ENCODE measurements around the gene TDRD10.

TDRD10 gene, protein sequence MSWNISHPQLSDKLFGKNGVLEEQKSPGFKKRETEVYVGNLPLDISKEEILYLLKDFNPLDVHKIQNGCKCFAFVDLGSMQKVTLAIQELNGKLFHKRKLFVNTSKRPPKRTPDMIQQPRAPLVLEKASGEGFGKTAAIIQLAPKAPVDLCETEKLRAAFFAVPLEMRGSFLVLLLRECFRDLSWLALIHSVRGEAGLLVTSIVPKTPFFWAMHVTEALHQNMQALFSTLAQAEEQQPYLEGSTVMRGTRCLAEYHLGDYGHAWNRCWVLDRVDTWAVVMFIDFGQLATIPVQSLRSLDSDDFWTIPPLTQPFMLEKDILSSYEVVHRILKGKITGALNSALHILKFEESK

DNA sequence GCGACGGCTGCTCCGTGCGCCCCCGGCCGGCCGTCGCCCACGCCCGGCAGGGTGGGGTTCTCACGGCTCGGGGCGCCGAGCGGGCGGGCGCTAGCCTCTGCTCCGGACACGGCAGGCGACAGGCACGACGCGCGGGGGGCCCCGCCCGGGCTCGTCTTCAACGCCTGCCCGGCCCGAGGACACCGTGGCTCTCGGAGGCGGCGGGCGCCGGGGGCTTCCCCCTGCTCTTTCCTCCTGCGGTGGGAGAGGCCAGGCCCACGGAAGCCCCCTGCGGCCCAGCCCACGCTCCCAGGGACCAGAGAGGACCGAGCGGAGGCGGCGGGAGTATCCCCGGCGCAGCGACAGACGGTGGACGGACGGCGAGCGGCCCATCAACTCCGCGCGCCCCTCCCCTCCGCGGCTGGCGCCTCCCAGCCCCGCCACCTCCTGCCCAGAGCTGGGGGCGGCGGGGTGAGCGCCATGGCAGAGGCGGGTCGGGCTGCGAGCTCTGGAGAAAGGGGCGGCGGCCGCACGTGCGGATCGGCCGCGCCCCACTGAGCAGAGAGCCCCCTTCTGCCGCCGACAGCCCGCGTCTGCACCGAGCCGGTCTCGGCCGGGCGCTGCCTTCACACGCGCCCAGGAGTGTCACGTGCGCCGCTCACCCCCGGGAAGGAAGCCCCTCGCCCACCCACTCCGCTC lies at the start of gene TDRD10, which contains the start of gene SHE:
TSS of gene TDRD10 (plus strand) at position 154 of the 678 bp plus-strand sequence. CDS start 4,685 bp downstream, outside the sequence.
TSS of gene SHE (minus strand) at position 347 of the 678 bp plus-strand sequence. CDS start 386 bp downstream, outside the sequence.
- no peak for DNase-seq

DNA sequence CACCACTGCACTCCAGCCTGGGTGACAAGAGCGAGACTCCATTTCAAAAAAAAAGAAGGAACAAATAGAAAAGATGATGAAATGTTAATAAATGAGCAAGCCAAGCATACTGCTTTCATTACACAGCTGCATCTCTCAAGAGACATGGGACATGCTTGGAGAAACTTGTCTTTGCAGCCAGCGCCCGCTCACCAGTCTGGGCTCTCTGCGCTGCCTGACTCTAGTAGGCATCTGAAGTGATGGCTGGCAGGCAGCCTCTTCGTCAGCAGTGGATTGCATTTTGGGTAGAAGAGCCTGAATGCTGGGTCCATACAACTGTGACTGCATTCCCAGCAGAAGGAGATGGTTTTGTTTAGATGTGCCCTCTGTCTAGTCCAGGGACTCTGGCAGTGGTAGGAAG lies 48.9 kb upstream of the TDRD10 start:
- DNase-seq = no peak

DNA sequence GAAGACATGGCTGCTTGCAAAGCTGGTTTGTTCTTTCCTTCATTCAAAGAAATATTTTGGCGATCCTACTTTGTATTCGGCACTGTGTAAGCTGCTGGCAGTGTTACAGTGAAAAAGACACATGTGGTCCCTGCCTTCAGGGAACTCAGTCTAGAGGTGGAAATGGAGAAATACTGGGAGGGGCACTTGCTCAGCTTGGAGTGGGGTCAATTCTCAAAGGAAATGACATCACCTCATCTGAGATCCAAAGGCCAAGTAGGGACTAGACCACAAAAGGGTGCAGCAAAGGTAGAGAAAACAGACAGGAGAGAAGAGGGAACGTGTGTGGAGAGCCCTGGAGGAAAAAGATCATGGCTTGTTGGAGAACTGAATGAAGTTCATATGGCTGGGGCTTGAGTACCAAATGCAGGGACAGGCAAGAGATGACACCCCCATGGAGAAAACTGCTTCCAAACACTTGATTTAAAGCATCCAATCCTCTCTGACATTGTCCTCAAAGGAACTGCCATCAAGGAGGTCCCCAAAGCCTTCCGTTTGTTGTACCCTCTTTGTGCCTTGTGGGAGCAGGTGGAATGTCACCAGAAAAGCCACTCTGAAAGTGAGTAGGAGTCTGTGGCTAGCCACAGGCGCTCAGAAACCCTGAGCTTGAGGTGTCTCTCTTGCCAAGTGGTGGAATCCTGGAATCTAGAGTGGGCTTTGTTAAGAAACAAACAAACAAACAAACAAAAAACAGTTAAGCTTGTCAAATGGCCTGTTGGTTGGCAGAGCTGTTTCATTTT lies 48.3 kb upstream of the TDRD10 start:
- DNase-seq = no peak

DNA sequence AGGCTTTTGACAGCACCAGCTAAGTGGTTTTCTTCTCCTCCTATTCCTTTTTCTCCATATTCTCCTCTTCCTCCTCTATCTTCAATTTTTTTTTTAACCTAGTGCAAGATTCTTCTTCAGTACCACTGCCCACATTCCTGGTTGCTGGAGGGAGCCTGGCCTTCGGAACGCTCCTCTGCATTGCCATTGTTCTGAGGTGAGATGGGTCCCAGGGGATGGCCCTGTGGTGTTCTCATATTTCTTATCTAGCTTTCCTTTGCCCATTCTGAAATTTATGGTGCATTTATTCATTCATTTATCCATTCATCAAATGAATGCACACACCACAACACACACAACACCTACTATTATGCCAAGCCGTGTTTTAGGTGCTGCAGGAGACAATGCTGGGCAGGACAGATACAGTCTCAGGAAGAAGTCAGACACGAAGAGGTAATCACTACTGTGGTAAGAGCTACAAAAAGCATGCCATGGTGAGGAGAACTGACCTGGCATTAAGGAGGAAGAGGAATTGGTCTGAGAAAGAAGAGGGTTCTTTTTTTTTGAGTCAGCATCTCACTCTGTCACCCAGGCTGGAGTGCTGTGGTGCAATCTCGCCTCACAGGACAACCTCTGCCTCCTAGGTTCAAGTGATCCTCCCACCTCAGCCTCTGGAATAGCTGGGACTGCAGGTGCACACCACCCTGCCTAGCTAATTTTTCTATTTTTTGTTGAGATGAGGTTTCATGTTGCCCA lies 47.5 kb upstream of the TDRD10 start:
- DNase-seq = no peak

DNA sequence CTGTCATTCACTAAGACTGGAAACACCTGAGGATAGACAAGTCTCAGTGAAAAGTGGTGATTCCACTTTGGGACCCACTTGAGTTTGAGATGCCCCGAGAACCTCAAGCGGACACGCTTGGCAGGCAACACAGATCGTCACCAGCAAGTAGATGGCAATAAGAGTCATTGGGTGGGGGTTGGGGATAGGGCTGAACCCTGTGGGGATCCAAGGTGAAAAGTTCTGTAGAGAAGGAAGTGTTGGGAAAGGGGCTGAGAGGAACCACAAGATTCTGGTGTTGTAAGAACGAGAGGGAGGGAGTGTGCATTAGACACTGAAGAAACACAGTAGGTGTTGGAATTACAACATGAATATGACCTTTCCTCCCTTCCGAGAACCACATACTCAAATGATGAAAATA lies 45.4 kb upstream of the TDRD10 start:
- no peak for DNase-seq

DNA sequence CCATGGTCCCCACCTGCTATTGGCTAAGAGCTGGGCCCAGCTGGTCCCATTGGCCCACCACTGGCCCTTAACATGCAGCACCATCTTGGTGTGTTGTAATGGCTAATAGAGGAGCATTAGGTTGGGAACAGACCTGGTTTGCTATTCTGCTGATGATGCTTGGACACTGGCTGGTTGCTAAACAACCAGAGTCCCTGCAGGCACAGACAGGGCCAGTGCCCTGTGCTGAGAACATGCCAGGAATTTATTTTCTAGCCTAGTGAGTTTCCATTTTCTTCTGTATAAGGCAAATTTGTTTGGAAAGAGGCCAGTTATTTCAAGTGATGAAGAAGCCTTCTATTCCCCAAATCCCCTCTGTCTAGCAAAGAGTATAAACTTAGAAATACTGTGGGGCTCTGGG lies 42.9 kb upstream of the TDRD10 start:
- DNase-seq = no peak

DNA sequence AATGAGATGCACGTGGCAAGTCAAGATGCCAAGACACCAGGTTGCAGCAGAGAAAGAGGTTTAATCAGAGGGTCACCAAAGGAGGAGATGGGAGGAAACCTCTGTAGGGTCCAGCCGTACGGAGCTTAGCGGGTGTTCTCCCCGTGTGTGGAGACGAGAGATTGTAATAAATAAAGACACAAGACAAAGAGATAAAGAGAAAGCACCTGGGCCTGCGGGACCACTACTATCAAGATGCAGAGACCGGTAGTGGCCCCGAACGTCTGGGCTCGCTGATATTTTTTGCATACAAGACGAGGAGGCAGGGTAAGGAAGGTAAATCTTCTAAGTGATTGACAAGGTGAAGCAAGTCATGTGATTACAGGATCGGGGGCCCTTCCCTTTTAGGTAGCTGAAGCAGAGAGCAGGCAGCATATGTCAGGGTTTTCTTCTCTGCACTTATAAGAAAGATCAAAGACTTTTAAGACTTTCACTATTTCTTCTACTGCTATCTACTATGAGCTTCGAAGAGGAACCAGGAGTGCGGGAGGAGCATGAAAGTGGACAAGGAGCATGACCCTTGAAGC lies 41.2 kb upstream of the TDRD10 start:
- no peak for DNase-seq

DNA sequence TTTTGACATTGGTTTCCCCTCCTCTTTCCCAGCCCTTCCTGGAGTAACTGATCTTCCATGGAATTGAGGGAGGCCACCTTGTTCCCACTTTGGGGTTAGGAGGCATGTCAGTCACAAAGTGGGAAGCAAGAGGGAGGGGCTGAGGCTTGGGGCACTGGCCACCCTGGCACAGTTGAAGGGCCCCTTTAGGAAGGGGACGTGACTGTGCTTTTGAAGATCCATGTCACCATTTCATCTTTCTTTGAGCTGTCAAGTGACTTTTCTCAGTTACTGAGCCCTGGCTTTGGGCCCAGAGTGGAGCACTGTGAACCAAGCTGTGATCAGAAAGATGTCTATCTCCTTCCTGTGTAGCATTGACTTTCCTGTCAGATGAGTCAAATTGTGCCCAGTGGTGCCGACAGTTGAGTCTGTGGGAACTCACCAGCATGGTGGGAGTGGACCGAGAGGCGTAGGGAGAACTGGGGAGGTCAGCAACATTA lies 38.5 kb upstream of the TDRD10 start:
- DNase-seq = no peak

DNA sequence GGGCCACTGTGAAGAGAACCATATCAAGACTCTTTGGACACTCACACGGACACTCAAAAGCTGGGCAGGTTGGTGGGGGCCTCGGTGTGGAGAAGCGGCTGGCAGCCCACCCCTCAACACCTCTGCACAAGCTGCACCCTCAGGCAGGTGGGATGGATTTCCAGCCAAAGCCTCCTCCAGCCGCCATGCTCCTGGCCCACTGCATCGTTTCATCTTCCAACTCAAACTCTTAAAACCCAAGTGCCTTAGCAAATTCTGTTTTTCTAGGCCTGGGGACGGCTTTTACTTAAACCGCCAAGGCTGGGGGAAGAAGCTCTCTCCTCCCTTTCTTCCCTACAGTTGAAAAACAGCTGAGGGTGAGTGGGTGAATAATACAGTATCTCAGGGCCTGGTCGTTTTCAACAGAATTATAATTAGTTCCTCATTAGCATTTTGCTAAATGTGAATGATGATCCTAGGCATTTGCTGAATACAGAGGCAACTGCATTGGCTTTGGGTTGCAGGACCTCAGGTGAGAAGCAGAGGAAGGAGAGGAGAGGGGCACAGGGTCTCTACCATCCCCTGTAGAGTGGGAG lies 36.3 kb upstream of the TDRD10 start:
- no peak for DNase-seq

DNA sequence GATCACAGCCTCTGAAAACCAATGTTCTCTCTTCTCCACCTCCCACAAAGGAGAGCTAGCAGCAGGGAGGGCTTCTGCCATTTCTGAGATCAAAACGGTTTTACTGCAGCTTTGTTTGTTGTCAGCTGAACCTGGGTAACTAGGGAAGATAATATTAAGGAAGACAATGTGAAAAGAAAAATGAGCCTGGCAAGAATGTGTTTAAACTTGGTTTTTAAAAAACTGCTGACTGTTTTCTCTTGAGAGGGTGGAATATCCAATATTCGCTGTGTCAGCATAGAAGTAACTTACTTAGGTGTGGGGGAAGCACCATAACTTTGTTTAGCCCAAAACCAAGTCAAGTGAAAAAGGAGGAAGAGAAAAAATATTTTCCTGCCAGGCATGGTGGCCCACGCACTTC lies 35.8 kb upstream of the TDRD10 start:
- DNase-seq = no peak

DNA sequence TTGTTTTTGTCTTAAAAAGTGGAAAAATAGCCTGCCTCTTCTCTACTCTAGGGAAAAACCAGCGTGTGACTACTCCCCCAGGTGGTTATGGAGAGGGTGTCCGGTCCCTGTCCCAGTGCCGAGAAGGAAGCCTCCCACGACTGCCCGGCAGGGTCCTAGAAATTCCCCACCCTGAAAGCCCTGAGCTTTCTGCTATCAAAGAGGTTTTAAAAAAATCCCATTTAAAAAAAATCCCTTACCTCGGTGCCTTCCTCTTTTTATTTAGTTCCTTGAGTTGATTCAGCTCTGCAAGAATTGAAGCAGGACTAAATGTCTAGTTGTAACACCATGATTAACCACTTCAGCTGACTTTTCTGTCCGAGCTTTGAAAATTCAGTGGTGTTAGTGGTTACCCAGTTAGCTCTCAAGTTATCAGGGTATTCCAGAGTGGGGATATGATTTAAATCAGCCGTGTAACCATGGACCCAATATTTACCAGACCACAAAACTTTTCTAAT lies 35.0 kb upstream of the TDRD10 start:
- DNase-seq = no peak

DNA sequence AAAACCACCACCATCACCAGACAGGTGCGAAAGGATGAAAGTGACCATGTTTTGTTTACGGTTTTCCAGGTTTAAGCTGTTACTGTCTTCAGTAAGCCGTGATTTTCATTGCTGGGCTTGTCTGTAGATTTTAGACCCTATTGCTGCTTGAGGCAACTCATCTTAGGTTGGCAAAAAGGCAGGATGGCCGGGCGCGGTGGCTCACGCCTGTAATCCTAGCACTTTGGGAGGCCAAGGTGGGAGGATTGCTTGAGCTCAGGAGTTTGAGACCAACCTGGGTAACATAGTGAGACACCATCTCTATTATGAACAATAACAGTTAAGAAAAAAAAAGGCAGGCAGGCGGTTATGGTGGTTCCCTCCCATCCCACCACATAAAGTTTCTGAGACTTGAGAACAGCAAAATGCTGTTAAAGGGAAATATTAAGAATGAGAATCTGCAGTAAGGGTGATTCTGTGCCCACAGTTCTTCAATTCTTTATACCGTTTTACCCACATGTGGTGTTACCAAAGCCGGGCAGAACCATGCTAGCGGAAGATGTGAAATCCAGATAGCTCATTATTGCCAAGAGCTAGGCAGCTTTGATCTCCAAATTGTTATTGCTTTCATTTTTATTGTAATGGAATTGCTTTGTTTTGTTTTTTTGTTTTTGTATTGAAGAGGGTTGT lies 34.5 kb upstream of the TDRD10 start:
- DNase-seq = no peak

DNA sequence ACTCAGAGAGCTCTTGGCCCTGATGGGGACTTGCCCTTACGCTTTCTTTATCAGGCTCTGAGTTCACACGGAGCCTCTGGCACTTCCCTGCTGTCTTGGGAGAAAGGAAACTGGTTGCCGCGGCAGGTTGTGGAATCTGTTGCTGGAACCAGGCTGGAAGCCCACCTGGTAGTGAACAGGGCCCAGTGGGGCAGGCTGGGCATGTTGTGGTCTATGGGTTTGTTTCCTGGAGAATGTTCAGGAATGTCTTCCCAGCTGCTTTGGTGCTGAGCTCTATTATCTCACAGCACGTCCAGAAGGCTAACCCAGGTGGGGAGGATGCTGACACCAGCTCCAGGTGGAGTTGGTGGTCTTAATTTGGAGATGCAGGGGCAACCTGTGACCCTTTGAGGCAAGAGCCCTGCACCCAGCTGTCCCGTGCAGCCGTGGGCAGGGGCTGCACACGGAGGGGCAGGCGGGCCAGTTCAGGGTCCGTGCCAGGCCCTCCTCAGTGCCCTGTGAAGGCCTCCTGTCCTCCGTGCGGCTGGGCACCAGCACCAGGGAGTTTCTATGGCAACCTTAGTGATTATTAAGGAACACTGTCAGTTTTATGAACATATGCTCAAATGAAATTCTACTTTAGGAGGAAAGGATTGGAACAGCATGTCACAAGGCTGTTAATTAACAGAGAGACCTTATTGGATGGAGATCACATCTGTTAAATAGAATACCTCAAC lies 33.3 kb upstream of the TDRD10 start:
- DNase-seq = no peak

DNA sequence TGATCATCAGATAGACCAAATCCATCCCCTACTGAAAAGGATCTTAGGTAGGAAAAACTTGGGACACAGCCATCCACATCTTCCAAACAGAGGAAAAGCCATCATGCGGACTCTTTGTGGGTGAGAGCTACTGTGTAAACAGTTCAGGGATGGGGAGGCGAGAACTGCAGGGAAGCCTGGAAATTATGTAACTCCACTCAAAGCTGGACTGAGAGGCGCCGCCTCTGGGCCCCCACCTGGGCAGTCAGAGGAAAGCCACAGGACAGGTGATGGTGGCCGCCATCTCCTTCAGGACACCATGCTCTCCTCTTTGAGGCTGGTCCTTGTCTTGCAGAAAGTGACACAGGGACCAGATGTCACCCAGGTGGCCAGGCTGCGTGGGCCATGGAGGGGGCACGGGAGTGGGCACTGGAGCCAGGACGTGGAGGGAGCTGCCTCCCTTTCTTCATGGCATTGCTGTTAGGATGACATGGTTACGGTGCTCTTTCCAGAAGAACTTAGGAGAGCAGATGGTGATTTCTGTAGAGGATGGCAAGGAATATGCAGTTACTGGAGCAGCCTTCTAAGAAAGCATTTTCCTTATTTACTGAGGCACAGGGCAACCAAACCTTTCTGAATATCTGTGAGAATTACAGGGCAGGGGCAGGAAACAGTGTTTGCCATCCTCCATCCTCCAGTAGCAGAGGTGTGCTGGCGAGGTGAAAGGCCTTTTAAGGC lies 32.0 kb upstream of the TDRD10 start:
- DNase-seq = no peak

DNA sequence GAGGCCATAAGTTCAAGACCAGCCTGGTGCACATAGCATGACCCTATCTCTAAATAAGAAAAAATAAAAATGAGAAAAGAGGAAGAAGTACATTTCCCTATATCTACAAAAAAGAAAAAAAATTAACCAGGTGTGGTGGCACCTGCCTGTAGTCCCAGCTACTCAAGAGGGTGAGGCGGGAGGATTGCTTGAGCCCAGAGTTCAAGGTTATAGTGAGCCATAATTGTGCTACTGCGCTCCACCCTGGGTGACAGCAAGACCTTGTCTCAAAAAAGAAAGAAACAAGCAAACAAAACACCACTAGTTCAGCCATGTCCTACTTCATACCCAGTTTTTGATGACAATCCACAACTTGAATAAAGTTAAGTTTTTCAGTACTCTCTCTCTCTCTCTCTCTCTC lies 30.7 kb upstream of the TDRD10 start:
- DNase-seq = no peak

DNA sequence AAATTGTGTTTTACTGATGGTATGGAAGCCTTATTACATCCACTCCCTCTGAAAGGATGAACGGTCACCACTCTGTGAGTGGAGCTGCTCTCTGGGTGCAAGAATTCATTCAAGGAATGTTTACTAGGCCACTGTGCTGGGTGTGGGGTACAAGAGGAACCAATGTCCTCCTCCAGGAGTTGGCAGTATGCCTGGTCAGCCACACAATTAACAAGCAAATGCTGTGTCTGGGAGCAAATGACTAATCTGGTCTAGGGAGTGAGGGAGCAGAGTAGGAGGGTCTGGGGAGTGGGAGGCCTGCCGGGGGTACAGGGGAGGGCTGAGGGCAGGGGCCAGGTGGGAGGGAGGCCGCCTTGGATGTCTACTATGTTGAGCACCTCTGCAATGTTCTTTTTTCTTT lies 27.2 kb upstream of the TDRD10 start:
- no peak for DNase-seq

DNA sequence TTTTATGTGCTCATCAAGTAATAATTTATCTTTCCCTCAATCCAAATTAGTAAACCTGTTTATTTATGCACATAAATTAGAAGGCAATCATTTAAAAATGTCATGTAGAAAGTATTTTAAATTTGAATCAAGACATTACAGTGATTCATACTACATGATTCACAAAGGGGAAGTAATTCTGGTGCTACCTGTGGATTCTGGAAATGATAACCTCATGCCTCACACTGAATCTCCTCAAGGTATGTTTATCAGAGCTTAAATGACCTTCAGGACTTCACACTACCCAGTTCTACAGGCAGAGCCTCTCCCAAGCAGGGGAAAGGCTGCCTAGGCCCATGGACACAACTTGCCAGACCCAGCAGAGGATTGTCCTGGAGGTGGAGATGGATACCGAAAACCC lies 25.2 kb upstream of the TDRD10 start:
- DNase-seq = no peak

DNA sequence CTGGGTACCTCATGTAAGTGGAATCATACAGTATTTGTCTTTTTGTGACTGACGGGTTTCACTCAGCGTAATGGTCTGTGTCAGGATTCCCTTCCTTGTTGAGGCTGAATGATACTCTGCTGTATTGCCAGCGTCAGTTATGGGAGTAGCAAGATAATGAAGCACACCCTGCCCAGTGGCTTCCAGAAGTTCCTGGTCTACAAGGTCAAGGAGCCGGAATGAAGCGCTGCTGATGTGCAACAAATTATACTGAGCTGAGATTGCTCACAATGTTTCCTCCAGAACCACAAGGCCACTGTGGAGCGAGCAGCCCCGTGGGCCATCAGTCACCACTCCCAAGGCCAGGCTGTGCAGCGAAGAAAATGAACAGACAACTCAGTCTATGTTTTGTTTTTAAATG lies 24.0 kb upstream of the TDRD10 start:
- DNase-seq = no peak

DNA sequence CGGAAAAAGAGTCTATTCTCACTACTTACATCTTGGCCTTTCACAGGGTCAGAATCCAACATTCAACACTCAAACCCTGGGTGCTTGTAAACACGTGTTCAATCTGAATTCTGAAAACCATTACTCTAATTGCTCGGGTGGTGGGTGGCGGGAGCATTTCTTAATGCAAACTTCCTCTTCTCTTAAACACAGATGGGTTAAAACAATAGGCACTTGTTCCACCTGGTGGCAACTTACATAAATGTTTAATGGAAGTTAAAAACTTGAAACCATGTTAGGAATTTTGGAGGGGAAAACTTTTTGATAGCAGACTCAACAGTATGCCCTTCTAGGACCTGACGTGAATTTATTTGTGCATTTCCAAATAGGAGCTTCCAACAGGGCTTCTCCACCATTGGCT lies 23.4 kb upstream of the TDRD10 start:
- no peak for DNase-seq
